ENCODE measurements around the gene ARFRP1. TPM values are rescaled to one million over a fixed set of nuclear protein-coding genes. Genes with fewer than 3 reads are reported as not detected.

ARFRP1 gene
- total RNA-seq, 4 donors from 2014 or later: 46.2 to 75.4 (median 56.2) TPM

DNA sequence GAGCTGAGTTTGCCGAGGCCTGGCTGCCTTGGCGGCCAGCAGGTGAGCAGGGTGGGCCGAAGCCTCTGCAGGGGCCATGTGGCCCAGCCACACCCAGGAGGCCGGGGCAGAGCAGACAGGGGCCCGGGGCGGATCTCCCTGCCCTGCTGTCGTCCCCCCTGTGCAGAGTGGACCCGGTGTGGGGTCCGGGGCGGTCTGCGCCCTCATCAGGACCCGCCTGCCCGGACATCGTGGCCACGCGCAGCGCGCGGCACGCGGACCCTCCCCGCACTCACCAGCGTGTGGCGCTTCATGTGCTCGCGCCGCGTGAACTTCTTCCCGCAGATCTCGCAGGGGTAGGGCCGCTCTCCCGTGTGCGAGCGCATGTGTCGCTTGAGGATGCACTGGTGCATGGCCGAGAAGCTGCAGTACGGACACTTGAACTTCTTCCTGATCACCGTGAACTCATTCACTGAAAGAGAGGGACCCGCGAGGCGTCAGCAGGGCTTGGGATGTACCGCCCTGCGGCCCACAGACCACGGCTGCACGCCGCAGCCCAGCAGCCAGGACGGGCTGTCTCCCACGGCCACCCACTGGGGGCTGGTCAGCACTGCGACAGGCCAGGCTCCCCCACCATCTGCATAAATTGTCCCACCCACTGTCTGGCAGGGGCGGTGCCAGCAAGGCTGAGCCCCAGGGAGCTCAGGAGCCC, 44.8 kb upstream of the ARFRP1 start:
- DNase-seq: no peak
- intact Hi-C loops (cut with DNase I; ENCODE audit: low total_unique reads) (no loop called here), in situ Hi-C loops (cut with MboI; ENCODE audit: low pct_ligation_motif_present in 1 of 4, low pct_unique_long_range_greater_than_20kb in 1 of 4, low sequenced_read_pairs in 3 of 4) (no loop called here)
- H3K36me3 ChIP-seq: no peaks in the 10 kb centered on the region
- 90% methylated on average over 49 of the region's 50 CpGs; no CpG with 5 or more reads in 1 of the 2 donors for WGBS, 2 donors (ENCODE audit: low coverage in 1 of 2)
- no peaks in the 10 kb centered on the region for H3K4me1 ChIP-seq
- no peak overlapping the region for H3K4me3 ChIP-seq
- TF ChIP-seq POLR2A (IDR thresholded peaks at IDR 0.05): no peak
- TF ChIP-seq POLR2AphosphoS5 (IDR thresholded peaks at IDR 0.05): no peak
- no peak for TF ChIP-seq EP300 (IDR thresholded peaks at IDR 0.05; ENCODE audit: low read depth)
- TF ChIP-seq, protein P1, sequence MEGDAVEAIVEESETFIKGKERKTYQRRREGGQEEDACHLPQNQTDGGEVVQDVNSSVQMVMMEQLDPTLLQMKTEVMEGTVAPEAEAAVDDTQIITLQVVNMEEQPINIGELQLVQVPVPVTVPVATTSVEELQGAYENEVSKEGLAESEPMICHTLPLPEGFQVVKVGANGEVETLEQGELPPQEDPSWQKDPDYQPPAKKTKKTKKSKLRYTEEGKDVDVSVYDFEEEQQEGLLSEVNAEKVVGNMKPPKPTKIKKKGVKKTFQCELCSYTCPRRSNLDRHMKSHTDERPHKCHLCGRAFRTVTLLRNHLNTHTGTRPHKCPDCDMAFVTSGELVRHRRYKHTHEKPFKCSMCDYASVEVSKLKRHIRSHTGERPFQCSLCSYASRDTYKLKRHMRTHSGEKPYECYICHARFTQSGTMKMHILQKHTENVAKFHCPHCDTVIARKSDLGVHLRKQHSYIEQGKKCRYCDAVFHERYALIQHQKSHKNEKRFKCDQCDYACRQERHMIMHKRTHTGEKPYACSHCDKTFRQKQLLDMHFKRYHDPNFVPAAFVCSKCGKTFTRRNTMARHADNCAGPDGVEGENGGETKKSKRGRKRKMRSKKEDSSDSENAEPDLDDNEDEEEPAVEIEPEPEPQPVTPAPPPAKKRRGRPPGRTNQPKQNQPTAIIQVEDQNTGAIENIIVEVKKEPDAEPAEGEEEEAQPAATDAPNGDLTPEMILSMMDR (IDR thresholded peaks at IDR 0.05): no peak
- H3K27me3 ChIP-seq: no peaks in the 10 kb centered on the region
- no peak overlapping the region for H3K27ac ChIP-seq
- H3K9me3 ChIP-seq: no peaks in the 10 kb centered on the region

DNA sequence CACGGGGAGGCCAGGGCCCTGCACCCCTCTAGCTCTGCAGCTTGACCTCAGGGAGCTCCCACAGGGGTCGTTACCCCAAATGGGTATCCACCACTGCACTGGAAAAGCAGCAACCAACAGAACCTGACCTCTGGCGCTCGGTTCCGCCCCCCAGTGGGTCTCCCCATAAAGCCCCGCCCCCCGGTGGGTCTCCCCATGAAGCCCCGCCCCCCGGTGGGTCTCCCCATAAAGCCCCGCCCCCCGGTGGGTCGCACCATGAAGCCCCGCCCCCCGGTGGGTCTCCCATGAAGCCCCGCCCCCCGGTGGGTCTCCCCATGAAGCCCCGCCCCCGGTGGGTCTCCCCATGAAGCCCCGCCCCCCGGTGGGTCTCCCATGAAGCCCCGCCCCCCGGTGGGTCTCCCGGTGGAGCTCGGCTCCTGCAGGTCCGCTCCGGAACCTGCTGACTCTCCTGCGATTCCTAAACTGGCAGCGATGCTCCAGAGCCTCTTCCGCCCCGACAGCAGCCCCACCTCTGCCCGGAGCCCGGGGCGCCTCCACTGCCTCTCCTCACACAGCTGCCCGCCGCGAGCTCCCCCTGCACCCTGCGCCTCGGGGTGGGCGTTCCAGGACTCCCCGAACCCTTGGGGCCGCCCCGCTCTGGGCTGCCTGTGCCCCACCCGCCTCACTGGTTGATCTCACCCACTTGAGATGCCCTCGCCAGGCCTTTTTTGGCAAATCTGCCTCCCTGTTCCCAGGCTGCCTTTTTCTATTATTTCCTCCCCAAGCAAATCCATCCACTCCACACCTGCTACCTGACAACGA, 43.9 kb upstream of the ARFRP1 start:
- no peak for DNase-seq
- Histone ChIP-seq H3K36me3 (no peaks in the 10 kb centered on the region), H3K27me3 (no peaks in the 10 kb centered on the region), H3K9me3 (no peaks in the 10 kb centered on the region), H3K4me1 (no peaks in the 10 kb centered on the region), H3K4me3 (no peak overlapping the region), H3K27ac (peak overlapping the region in 1 of 4 donors; percentile 33)
- in situ Hi-C loops (cut with MboI; ENCODE audit: low pct_ligation_motif_present in 1 of 4, low pct_unique_long_range_greater_than_20kb in 1 of 4, low sequenced_read_pairs in 3 of 4) (no loop called here), intact Hi-C loops (cut with DNase I; ENCODE audit: low total_unique reads) (no loop called here)
- WGBS, 2 donors (ENCODE audit: low coverage in 1 of 2): 88% methylated on average over 23 of the region's 45 CpGs; no CpG with 5 or more reads in 1 of the 2 donors
- TF ChIP-seq POLR2A (IDR thresholded peaks at IDR 0.05): no peak
- TF ChIP-seq EP300 (IDR thresholded peaks at IDR 0.05; ENCODE audit: low read depth): no peak
- TF ChIP-seq POLR2AphosphoS5 (IDR thresholded peaks at IDR 0.05): no peak
- TF ChIP-seq, protein P1 (IDR thresholded peaks at IDR 0.05): no peak

DNA sequence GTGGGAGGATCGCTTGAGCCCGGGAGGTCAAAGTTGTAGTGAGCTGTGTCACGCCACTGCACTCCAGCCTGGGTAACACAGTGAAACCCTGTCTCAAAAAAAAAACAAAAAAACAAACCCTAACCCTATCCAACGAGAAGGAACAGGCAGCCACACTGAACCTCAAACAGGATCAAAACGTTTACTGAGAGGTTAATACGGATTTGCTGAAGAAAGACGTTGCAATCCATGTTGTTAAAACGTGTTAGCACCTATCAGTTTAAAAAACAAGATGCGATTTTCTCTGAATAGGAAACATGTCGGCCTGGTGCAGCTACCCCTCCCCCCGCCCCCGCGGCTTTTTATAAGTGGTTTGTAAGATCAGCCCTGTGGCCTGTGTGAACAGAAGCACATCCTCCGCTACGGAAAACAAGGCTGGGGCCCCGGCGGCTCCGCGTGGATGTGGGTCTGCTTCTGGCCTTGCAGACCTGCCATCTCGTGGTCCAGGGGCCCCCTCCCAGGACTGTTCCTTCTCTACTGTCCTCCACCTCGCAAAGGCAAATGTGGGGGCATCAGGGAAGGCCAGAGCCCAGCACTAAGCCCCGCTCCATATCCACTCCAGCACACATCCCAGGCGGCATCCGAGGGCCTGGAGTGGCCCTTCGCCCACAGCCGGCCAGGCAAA, 43.2 kb upstream of the ARFRP1 start:
- intact Hi-C loops (cut with DNase I; ENCODE audit: low total_unique reads) (no loop called here), in situ Hi-C loops (cut with MboI; ENCODE audit: low pct_ligation_motif_present in 1 of 4, low pct_unique_long_range_greater_than_20kb in 1 of 4, low sequenced_read_pairs in 3 of 4) (no loop called here)
- no peaks in the 10 kb centered on the region for H3K36me3 ChIP-seq
- no peaks in the 10 kb centered on the region for H3K4me1 ChIP-seq
- peak overlapping the region in 1 of 4 donors; percentile 33 for H3K27ac ChIP-seq
- DNase-seq: no peak
- H3K4me3 ChIP-seq: no peak overlapping the region
- no peaks in the 10 kb centered on the region for H3K9me3 ChIP-seq
- no peaks in the 10 kb centered on the region for H3K27me3 ChIP-seq
- TF ChIP-seq POLR2A (IDR thresholded peaks at IDR 0.05): no peak
- 39 to 65% methylated on average over 9 to 26 of the region's 26 CpGs for WGBS, 2 donors (ENCODE audit: low coverage in 1 of 2)

DNA sequence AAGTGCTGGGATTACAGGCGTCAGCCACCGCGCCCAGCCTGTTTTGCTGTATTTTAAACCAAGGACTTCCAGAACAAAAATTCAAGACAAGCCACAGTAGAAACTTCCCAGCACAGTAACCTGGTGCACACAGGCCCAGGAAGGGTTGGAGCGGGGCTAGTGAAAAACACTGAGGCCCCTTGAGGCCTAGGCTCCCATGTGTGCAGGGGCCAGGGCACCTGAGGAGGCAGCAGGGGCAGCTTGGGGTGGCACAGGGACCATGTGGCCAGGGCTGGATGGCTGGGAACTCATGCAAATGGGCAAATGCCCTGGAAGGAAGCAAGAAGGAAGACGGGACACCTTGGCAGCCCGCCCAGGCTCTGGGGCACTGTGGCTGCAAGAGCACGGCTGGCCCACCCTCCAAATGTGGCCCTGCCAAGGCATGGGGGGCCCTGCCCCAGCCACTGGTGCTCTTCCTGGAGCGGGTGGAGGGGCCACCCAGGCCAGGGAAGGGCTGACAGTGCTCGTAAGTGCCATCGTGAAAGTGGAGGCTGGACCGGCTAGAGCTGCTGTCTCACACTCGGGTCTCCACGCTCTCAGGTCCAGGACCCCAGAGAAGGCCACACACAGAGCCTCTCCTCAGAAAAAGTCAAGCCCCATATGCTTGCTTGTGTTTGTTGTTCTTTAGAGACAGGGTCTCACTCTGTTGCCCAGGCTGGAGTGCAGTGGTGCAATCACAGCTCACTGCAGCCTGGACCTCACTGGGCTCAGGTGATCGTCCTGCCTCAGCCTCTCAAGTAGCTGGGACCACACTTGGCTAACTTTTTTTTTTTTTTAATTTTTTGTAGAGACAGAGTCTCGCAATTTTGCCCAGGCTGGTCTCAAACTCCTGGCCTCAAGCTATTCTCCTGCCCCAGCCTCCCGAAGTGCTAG, 42.1 kb upstream of the ARFRP1 start:
- no peak for DNase-seq
- no peak for TF ChIP-seq POLR2A (IDR thresholded peaks at IDR 0.05)
- no peak for TF ChIP-seq POLR2AphosphoS5 (IDR thresholded peaks at IDR 0.05)
- 81 to 93% methylated on average over 3 to 16 of the region's 16 CpGs for WGBS, 2 donors (ENCODE audit: low coverage in 1 of 2)

More for the DNA sequence above, 42.1 kb upstream of the ARFRP1 start:
- no peaks in the 10 kb centered on the region for H3K27me3 ChIP-seq
- in situ Hi-C loops (cut with MboI; ENCODE audit: low pct_ligation_motif_present in 1 of 4, low pct_unique_long_range_greater_than_20kb in 1 of 4, low sequenced_read_pairs in 3 of 4): no loop called here
- H3K27ac ChIP-seq: no peak overlapping the region
- intact Hi-C loops (cut with DNase I; ENCODE audit: low total_unique reads): no loop called here
- no peak overlapping the region for H3K4me3 ChIP-seq
- no peaks in the 10 kb centered on the region for H3K36me3 ChIP-seq
- no peaks in the 10 kb centered on the region for H3K4me1 ChIP-seq
- H3K9me3 ChIP-seq: no peaks in the 10 kb centered on the region

Data from transverse colon (tissue), 4 donors.